Keratinocyte (primary cell): ENCODE data around the gene SNTG2.

ENCODE experiments used
- EZH2 ChIP-seq: IDR thresholded peaks from one replicate; pipeline ENCODE4 v1.6.1; 2012; ENCODE audit warnings: inconsistent platforms, mild to moderate bottlenecking, low read length, moderate library complexity
- TF ChIP-seq, protein P1 (sequence below), 3 experiments: IDR thresholded peaks in 1 of 3; conservative IDR thresholded peaks in 1 of 3; optimal IDR thresholded peaks in 1 of 3; 2 replicates in 2 of 3; 3 replicates in 1 of 3; pipeline versions ENCODE3 to v1.5.1; 2011; ENCODE audit warnings: low read length in 3 of 3, mild to moderate bottlenecking in 3 of 3, moderate library complexity in 2 of 3, control low read depth in 1 of 3, inconsistent platforms in 1 of 3; ENCODE audit not compliant: insufficient read depth in 2 of 3; ENCODE audit errors: extremely low read depth in 1 of 3

DNA sequence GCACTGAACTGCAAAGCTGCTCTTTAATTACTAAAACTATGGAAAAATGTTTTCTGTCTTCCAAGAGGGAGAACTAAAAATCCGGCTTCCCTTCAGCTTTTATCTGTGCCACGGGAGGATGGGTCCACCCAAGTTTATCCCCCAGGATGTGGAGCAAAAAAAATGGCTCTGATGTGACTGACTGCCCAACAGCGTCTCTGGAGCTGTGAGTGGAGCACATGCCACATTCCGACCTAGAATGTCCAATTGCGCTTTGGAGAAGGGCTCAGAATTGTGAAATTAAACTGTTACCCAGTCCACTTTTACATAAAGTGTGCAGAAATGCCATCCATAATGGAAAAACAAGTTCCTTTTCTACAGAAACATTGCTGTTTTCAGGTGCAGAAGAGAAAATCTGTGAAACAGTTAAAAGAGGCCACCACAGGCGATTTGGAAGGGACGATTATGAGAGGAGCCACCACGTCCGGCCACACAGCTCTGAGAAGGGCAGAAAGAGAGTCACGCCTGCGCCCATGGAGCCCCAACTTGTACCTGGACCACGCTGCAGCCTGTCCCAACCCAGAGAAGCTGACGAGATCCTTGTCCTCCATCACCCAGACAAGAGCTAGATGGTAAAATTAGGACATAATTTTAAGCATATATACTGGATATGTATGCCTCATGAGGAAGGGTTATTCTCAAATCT lies 362.7 kb downstream of the SNTG2 start:
- TF ChIP-seq, protein P1, sequence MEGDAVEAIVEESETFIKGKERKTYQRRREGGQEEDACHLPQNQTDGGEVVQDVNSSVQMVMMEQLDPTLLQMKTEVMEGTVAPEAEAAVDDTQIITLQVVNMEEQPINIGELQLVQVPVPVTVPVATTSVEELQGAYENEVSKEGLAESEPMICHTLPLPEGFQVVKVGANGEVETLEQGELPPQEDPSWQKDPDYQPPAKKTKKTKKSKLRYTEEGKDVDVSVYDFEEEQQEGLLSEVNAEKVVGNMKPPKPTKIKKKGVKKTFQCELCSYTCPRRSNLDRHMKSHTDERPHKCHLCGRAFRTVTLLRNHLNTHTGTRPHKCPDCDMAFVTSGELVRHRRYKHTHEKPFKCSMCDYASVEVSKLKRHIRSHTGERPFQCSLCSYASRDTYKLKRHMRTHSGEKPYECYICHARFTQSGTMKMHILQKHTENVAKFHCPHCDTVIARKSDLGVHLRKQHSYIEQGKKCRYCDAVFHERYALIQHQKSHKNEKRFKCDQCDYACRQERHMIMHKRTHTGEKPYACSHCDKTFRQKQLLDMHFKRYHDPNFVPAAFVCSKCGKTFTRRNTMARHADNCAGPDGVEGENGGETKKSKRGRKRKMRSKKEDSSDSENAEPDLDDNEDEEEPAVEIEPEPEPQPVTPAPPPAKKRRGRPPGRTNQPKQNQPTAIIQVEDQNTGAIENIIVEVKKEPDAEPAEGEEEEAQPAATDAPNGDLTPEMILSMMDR (optimal IDR thresholded peaks at IDR 0.05 in 1 of 3, IDR thresholded peaks at IDR 0.05 in 1 of 3, conservative IDR thresholded peaks at IDR 0.05 in 1 of 3; ENCODE audit: extremely low read depth in 1 of 3, insufficient read depth in 2 of 3, low read length in 3 of 3), result no peak
- TF ChIP-seq EZH2, result no peak
